Activated T-helper 1 cell treated with anti-CD3 and anti-CD28 coated beads, Interleukin-12 subunit alpha, Interleukin-12 subunit beta, Interleukin-2, Interleukin-4 antibody, amounts not matched to agents 30 ng/mL and 10 ng/mL and 1 ng/mL, durations not matched to agents 14 hours and 24 hours and 36 hours (primary cell): ENCODE results near the gene FTO. TPM values are rescaled to one million over a fixed set of nuclear protein-coding genes. Genes with fewer than 3 reads are reported as not detected.

Experiments
- DNase-seq: peaks from one replicate; pipeline ENCODE4 v3.0.0; 2021; ENCODE audit warnings: low spot score
- H3K27ac Mint-ChIP-seq: one replicate; pipeline ENCODE4 v1.8.0; 2021; ENCODE audit warnings: mild to moderate bottlenecking, mixed read lengths
- H3K27me3 Mint-ChIP-seq: one replicate; pipeline ENCODE4 v1.8.0; 2022; ENCODE audit warnings: mild to moderate bottlenecking, moderate library complexity, mixed read lengths; ENCODE audit not compliant: insufficient read depth
- H3K36me3 Mint-ChIP-seq: one replicate; pipeline ENCODE4 v1.8.0; 2021; ENCODE audit warnings: low read depth, mixed read lengths
- H3K4me1 Mint-ChIP-seq: one replicate; pipeline ENCODE4 v1.8.0; 2021; ENCODE audit warnings: low read depth, mixed read lengths
- H3K4me3 Mint-ChIP-seq: one replicate; pipeline ENCODE4 v1.8.0; 2021; ENCODE audit warnings: mild to moderate bottlenecking, moderate library complexity, mixed read lengths
- H3K9me3 Mint-ChIP-seq: one replicate; pipeline ENCODE4 v1.8.0; 2021; ENCODE audit warnings: mixed read lengths
- intact Hi-C: fragments of 100-400 bp; cut with micrococcal nuclease; formaldehyde crosslinking; loops from one replicate; pipeline ENCODE4 v1.15.1; 2024
- total RNA-seq: library from RNA; stranded (reverse); gene quantifications from 2 replicates; pipeline ENCODE4 v1.2.3, GENCODE V29; 2022

FTO gene
- total RNA-seq, 1 donor from 2014 or later = 56.4 TPM

GRCh38 chr16:53955221-53955875 is 251.4 kb downstream of the FTO start:
- Mint-ChIP-seq H3K4me3 (peak overlapping the region; percentile 20), H3K27ac (no peak overlapping the region), H3K27me3 (no peaks in the 10 kb centered on the region), H3K36me3 (peaks cover 4% of the 10 kb centered on the region), H3K9me3 (no peaks in the 10 kb centered on the region), H3K4me1 (peaks cover 43% of the 10 kb centered on the region)
- DNase-seq = no peak
- intact Hi-C loops = no loop called here

DNA sequence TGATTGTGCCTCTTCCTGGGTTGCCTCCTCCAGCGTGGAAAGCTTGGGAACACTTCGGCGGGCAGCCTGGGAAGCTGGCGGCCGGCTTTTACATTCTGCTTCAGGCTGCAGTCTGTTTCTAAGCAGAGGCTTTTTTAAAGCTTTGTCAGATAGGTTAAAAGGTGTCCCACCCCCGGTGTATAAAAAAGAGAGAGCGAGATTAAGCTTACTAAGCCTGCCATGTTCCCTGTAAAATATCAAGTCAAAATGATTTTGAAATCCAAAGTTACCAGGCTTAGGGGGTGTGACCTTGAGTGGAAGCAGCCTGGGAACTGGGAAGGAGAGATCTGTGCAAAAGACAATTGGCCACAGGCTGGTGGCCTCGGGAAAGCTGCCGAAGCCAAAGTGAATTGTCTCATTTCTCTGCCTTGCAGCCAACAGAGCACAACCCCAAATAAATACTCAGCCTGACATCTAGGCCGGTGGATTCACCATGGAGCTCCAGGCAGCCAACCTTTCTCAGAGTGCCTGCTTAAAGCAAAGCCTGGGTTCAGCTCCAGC is 254.5 kb downstream of the FTO start:
- H3K4me3 Mint-ChIP-seq = no peak overlapping the region
- no peak for DNase-seq
- H3K27ac Mint-ChIP-seq = no peak overlapping the region
- H3K36me3 Mint-ChIP-seq = peaks cover 4% of the 10 kb centered on the region
- no peaks in the 10 kb centered on the region for H3K27me3 Mint-ChIP-seq
- no peaks in the 10 kb centered on the region for H3K9me3 Mint-ChIP-seq
- intact Hi-C loops = no loop called here
- peaks cover 37% of the 10 kb centered on the region for H3K4me1 Mint-ChIP-seq

- H3K9me3 Mint-ChIP-seq = no peaks in the 10 kb centered on the region
- H3K36me3 Mint-ChIP-seq = peaks cover 4% of the 10 kb centered on the region
- H3K4me1 Mint-ChIP-seq = peaks cover 24% of the 10 kb centered on the region
- intact Hi-C loops = no loop called here
- H3K27me3 Mint-ChIP-seq = no peaks in the 10 kb centered on the region
- DNase-seq = no peak
- H3K27ac Mint-ChIP-seq = no peak overlapping the region
- no peak overlapping the region for H3K4me3 Mint-ChIP-seq
Measured at GRCh38 chr16:53960050-53960812, 256.3 kb downstream of the FTO start.

- DNase-seq = no peak
- intact Hi-C loops = no loop called here
- peak overlapping the region; percentile 26 for H3K27ac Mint-ChIP-seq
- H3K9me3 Mint-ChIP-seq = no peaks in the 10 kb centered on the region
- no peak overlapping the region for H3K4me3 Mint-ChIP-seq
- H3K36me3 Mint-ChIP-seq = peaks cover 3% of the 10 kb centered on the region
- H3K27me3 Mint-ChIP-seq = no peaks in the 10 kb centered on the region
- peaks cover 20% of the 10 kb centered on the region for H3K4me1 Mint-ChIP-seq
Measured at GRCh38 chr16:53960954-53961616, 257.1 kb downstream of the FTO start.

GRCh38 chr16:53962041-53962440 is 258.1 kb downstream of the FTO start:
- peaks cover under 1% of the 10 kb centered on the region for H3K36me3 Mint-ChIP-seq
- intact Hi-C loops = no loop called here
- no peak overlapping the region for H3K27ac Mint-ChIP-seq
- H3K9me3 Mint-ChIP-seq = no peaks in the 10 kb centered on the region
- H3K4me3 Mint-ChIP-seq = no peak overlapping the region
- no peaks in the 10 kb centered on the region for H3K27me3 Mint-ChIP-seq
- H3K4me1 Mint-ChIP-seq = peaks cover 20% of the 10 kb centered on the region
- no peak for DNase-seq

DNA sequence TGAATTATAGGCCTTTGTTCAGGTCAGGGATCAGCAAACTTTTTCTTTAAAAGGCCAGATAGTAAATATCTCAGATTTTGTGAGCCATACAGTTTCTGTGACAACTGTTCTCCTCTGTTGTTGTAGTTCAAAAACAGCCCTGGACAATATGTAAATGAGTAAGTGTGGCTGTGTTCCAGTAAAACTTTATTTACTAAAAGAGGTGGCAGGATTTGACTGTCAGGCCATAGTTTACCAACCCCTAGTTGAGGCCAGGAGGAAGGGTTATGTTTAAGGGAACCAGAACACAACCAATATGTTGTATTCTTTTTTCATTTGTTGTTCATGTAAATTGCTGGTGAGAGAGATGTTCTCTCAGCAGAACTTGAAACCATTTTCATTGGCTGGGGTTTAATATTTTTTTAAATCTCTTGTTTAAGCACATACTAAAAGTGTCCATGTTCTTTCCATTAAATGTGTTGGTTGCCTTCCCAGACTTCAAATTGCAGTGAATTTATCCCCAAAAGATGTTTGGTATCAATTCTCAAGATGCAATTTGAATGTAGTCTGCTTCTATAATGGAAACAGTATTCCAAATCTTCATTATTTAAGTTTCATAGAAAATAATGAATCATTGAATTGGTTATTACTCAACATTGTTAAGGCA is 260.3 kb downstream of the FTO start:
- Mint-ChIP-seq H3K27me3 (no peaks in the 10 kb centered on the region), H3K36me3 (peaks cover 3% of the 10 kb centered on the region), H3K4me1 (peaks cover 20% of the 10 kb centered on the region), H3K9me3 (no peaks in the 10 kb centered on the region), H3K27ac (no peak overlapping the region), H3K4me3 (no peak overlapping the region)
- no peak for DNase-seq
- intact Hi-C loops = no loop called here

GRCh38 chr16:53966821-53967571 is 263.0 kb downstream of the FTO start:
- intact Hi-C loops = no loop called here

GRCh38 chr16:53967572-53967971 is 263.6 kb downstream of the FTO start:
- Mint-ChIP-seq H3K27me3 (no peaks in the 10 kb centered on the region), H3K27ac (no peak overlapping the region), H3K36me3 (peaks cover 3% of the 10 kb centered on the region)

More at GRCh38 chr16:53966821-53967571, 263.0 kb downstream of the FTO start:
- H3K4me1 Mint-ChIP-seq = peaks cover 3% of the 10 kb centered on the region
- H3K27ac Mint-ChIP-seq = no peak overlapping the region
- no peaks in the 10 kb centered on the region for H3K9me3 Mint-ChIP-seq
- peaks cover 3% of the 10 kb centered on the region for H3K36me3 Mint-ChIP-seq
- no peak overlapping the region for H3K4me3 Mint-ChIP-seq
- no peak for DNase-seq
- H3K27me3 Mint-ChIP-seq = no peaks in the 10 kb centered on the region

DNA sequence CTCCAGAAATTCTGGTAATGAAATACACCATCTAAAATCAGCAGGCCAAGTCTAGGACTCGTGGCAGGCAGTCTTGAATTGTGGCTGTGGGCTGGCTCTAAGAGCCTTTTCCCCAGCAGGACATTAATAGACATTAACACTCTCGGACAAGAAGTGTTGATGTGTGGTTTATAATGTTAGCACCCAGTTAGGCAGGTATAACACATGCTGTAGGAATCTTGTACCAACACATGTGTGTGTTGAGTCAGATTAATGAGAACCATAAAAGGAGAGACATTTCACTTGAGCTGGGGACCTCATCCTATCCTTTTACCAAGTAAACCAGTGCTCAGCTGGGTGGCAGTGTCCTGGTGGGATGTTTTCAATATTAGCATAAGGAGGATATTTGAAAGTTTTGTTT is 264.5 kb downstream of the FTO start:
- Mint-ChIP-seq H3K4me1 (no peaks in the 10 kb centered on the region), H3K9me3 (no peaks in the 10 kb centered on the region), H3K27ac (no peak overlapping the region), H3K4me3 (no peak overlapping the region), H3K36me3 (peaks cover 3% of the 10 kb centered on the region), H3K27me3 (no peaks in the 10 kb centered on the region)
- no peak for DNase-seq
- intact Hi-C loops = no loop called here

More at GRCh38 chr16:53967572-53967971, 263.6 kb downstream of the FTO start:
- Mint-ChIP-seq H3K9me3 (no peaks in the 10 kb centered on the region), H3K4me3 (no peak overlapping the region), H3K4me1 (no peaks in the 10 kb centered on the region)
- no peak for DNase-seq
- intact Hi-C loops = no loop called here

- Mint-ChIP-seq H3K4me1 (no peaks in the 10 kb centered on the region), H3K9me3 (no peaks in the 10 kb centered on the region)
Measured at GRCh38 chr16:53968896-53969295, 264.9 kb downstream of the FTO start.

GRCh38 chr16:53971616-53972015 is 267.7 kb downstream of the FTO start:
- H3K4me1 Mint-ChIP-seq = no peaks in the 10 kb centered on the region
- H3K27ac Mint-ChIP-seq = no peak overlapping the region
- DNase-seq = no peak
- no peak overlapping the region for H3K4me3 Mint-ChIP-seq
- peaks cover 3% of the 10 kb centered on the region for H3K36me3 Mint-ChIP-seq
- no peaks in the 10 kb centered on the region for H3K27me3 Mint-ChIP-seq
- H3K9me3 Mint-ChIP-seq = no peaks in the 10 kb centered on the region
- intact Hi-C loops = no loop called here

More at GRCh38 chr16:53968896-53969295, 264.9 kb downstream of the FTO start:
- no peaks in the 10 kb centered on the region for H3K27me3 Mint-ChIP-seq
- no peak overlapping the region for H3K27ac Mint-ChIP-seq
- H3K4me3 Mint-ChIP-seq = no peak overlapping the region
- DNase-seq = no peak
- peaks cover 3% of the 10 kb centered on the region for H3K36me3 Mint-ChIP-seq
- intact Hi-C loops = no loop called here

- H3K4me3 Mint-ChIP-seq = no peak overlapping the region
- H3K4me1 Mint-ChIP-seq = no peaks in the 10 kb centered on the region
- H3K27ac Mint-ChIP-seq = no peak overlapping the region
- no peak for DNase-seq
- no peaks in the 10 kb centered on the region for H3K36me3 Mint-ChIP-seq
- H3K27me3 Mint-ChIP-seq = peaks cover 2% of the 10 kb centered on the region
- no peaks in the 10 kb centered on the region for H3K9me3 Mint-ChIP-seq
- intact Hi-C loops = no loop called here
Measured at GRCh38 chr16:53973021-53973420, 269.1 kb downstream of the FTO start.
